ENCODE measurements around the gene ZNF526. TPM values are rescaled to one million over a fixed set of nuclear protein-coding genes. Genes with fewer than 3 reads are reported as not detected.
A peak's percentile ranks its signal among the peaks of the same experiment; 100 is the strongest.

The ZNF526 gene
- total RNA-seq (2021) (17.4 and 21.3 TPM in 2 replicates), Bru-seq, nascent RNA (percentile 66 among the genes with signal in this experiment), BruChase-seq, experiment 1, labeled RNA remaining after a 2-hour chase (percentile 69 among the genes with signal in this experiment), BruChase-seq, experiment 2, labeled RNA remaining after a 6-hour chase (percentile 71 among the genes with signal in this experiment)
- long read RNA-seq, full-length matches to known transcripts: 29 of 35 reads
- long read RNA-seq, partial matches to known transcripts: 1 of 35 reads
- long read RNA-seq, other reads (novel, unspliced or antisense): 5 of 35 reads

- H3K27ac ChIP-seq (ENCODE audit: low read depth, low read length, poor library complexity, severe bottlenecking): peak within 1 kb of the TSS; percentile 77
- H3K36me3 ChIP-seq (ENCODE audit: insufficient read depth, low read length, poor library complexity, severe bottlenecking): peaks cover 15% of the 10 kb centered on the region
- peak; percentile 99 for DNase-seq (ENCODE audit: low spot score)
- peak; percentile 36; the same call in 1 of the 2 replicates for TF ChIP-seq CTCF (conservative IDR thresholded peaks at IDR 0.05; ENCODE audit: low read depth, low read length)
- no peak for TF ChIP-seq EZH2 (IDR thresholded peaks at IDR 0.05; ENCODE audit: borderline replicate concordance, low read depth, low read length, poor library complexity, severe bottlenecking)
- intact Hi-C loops (cut with micrococcal nuclease; ENCODE audit: unreplicated experiment): no loop called here
- H3K27me3 ChIP-seq (replicated peaks; ENCODE audit: insufficient read depth, low read depth, low read length, poor library complexity): no peaks in the 10 kb centered on the region
- ChIA-PET POLR2A (ENCODE audit: low non-redundant PET) (interaction anchor here (0.5 to 0.6 kb wide), 3 partner anchors 43 to 76 kb away, joined by 3 to 6 read pairs (median 3); no protein-coding TSS in a partner anchor), CTCF (interaction anchor here (0.6 kb wide), 1 partner anchor 215 kb away, joined by 6 read pairs; no protein-coding TSS in a partner anchor)
- TSS peak; percentile 92 for BruUV-seq (replicated peaks)
- H3K4me1 ChIP-seq (ENCODE audit: insufficient read depth, low read length, poor library complexity, severe bottlenecking): peaks cover 31% of the 10 kb centered on the region
- H3K9me3 ChIP-seq (ENCODE audit: low read depth, low read length, poor library complexity, severe bottlenecking): no peaks in the 10 kb centered on the region
- peak within 1 kb of the TSS; percentile 87 for H3K4me3 ChIP-seq (ENCODE audit: low read depth, low read length, poor library complexity, severe bottlenecking)
Observed at GRCh38 chr19:42219812-42220750, at the start of gene ZNF526. Gene ZNF526 (plus strand): TSS chr19:42220312. CDS start chr19:42224404, 4,092 bp downstream.

GRCh38 chr19:42170715-42171114 lies 49.4 kb upstream of the ZNF526 start:
- CTCF ChIA-PET: no interaction called here
- Histone ChIP-seq H3K27me3 (replicated peaks; ENCODE audit: insufficient read depth, low read depth, low read length, poor library complexity) (peaks cover 11% of the 10 kb centered on the region), H3K27ac (ENCODE audit: low read depth, low read length, poor library complexity, severe bottlenecking) (no peak overlapping the region), H3K36me3 (ENCODE audit: insufficient read depth, low read length, poor library complexity, severe bottlenecking) (no peaks in the 10 kb centered on the region), H3K9me3 (ENCODE audit: low read depth, low read length, poor library complexity, severe bottlenecking) (no peaks in the 10 kb centered on the region), H3K4me3 (ENCODE audit: low read depth, low read length, poor library complexity, severe bottlenecking) (no peak overlapping the region), H3K4me1 (ENCODE audit: insufficient read depth, low read length, poor library complexity, severe bottlenecking) (no peaks in the 10 kb centered on the region)
- DNase-seq (ENCODE audit: low spot score): no peak
- POLR2A ChIA-PET (ENCODE audit: low non-redundant PET): no interaction called here
- BruUV-seq (replicated peaks): no TSS peak
- intact Hi-C loops (cut with micrococcal nuclease; ENCODE audit: unreplicated experiment): no loop called here
- no peak for TF ChIP-seq EZH2 (IDR thresholded peaks at IDR 0.05; ENCODE audit: borderline replicate concordance, low read depth, low read length, poor library complexity, severe bottlenecking)
- no peak for TF ChIP-seq CTCF (conservative IDR thresholded peaks at IDR 0.05; ENCODE audit: low read depth, low read length)

- ChIA-PET CTCF (no interaction called here), POLR2A (ENCODE audit: low non-redundant PET) (no interaction called here)
- Histone ChIP-seq H3K27ac (ENCODE audit: low read depth, low read length, poor library complexity, severe bottlenecking) (no peak overlapping the region), H3K4me1 (ENCODE audit: insufficient read depth, low read length, poor library complexity, severe bottlenecking) (peaks cover 12% of the 10 kb centered on the region), H3K9me3 (ENCODE audit: low read depth, low read length, poor library complexity, severe bottlenecking) (no peaks in the 10 kb centered on the region), H3K27me3 (replicated peaks; ENCODE audit: insufficient read depth, low read depth, low read length, poor library complexity) (peaks cover 23% of the 10 kb centered on the region), H3K36me3 (ENCODE audit: insufficient read depth, low read length, poor library complexity, severe bottlenecking) (no peaks in the 10 kb centered on the region), H3K4me3 (ENCODE audit: low read depth, low read length, poor library complexity, severe bottlenecking) (no peak overlapping the region)
- TF ChIP-seq CTCF (conservative IDR thresholded peaks at IDR 0.05; ENCODE audit: low read depth, low read length) (no peak), EZH2 (IDR thresholded peaks at IDR 0.05; ENCODE audit: borderline replicate concordance, low read depth, low read length, poor library complexity, severe bottlenecking) (no peak)
- intact Hi-C loops (cut with micrococcal nuclease; ENCODE audit: unreplicated experiment): no loop called here
- DNase-seq (ENCODE audit: low spot score): no peak
- no TSS peak for BruUV-seq (replicated peaks)
Observed at GRCh38 chr19:42172261-42172660, 47.9 kb upstream of the ZNF526 start.

Data from A673 (cell line).